H9 (cell line): ENCODE data around the gene MBP. TPM values are rescaled to one million over a fixed set of nuclear protein-coding genes. Genes with fewer than 3 reads are reported as not detected.

Experiments used
- DNase-seq: peaks from one replicate; pipeline ENCODE4 v3.0.0-alpha.2; 2017
- H2AFZ ChIP-seq: one replicate; pipeline ENCODE4 v1.6.1; 2013; ENCODE audit warnings: mild to moderate bottlenecking, low read length, control low read depth, moderate library complexity
- H2AK5ac ChIP-seq: 2 replicates; pipeline ENCODE4 v1.6.1; 2013; ENCODE audit warnings: low read length, control low read depth, mixed read lengths; ENCODE audit not compliant: insufficient read length
- H2BK120ac ChIP-seq: one replicate; pipeline ENCODE4 v1.6.1; 2013; ENCODE audit warnings: low read depth, mild to moderate bottlenecking, low read length, control low read depth, inconsistent platforms; ENCODE audit not compliant: poor library complexity, severe bottlenecking
- H2BK12ac ChIP-seq: 2 replicates; pipeline ENCODE4 v1.6.1; 2013; ENCODE audit warnings: low read length, control low read depth, mixed read lengths, low read depth; ENCODE audit not compliant: insufficient read length
- H2BK15ac ChIP-seq: 2 replicates; pipeline ENCODE4 v1.6.1; 2013; ENCODE audit warnings: low read depth, low read length, control low read depth
- H2BK20ac ChIP-seq: one replicate; pipeline ENCODE4 v1.6.1; 2013; ENCODE audit warnings: low read depth, mild to moderate bottlenecking, low read length, control low read depth, inconsistent platforms; ENCODE audit not compliant: poor library complexity, severe bottlenecking
- H2BK5ac ChIP-seq: 2 replicates; pipeline ENCODE4 v1.6.1; 2013; ENCODE audit warnings: low read length, control low read depth, mixed read lengths; ENCODE audit not compliant: insufficient read length
- H3K14ac ChIP-seq: 2 replicates; pipeline ENCODE4 v1.6.1; 2013; ENCODE audit warnings: low read length, control low read depth; ENCODE audit not compliant: insufficient read depth
- H3K18ac ChIP-seq: 2 replicates; pipeline ENCODE4 v1.6.1; 2013; ENCODE audit warnings: low read depth, mild to moderate bottlenecking, mixed read lengths, low read length, control low read depth; ENCODE audit not compliant: insufficient read length
- H3K23ac ChIP-seq: 2 replicates; pipeline ENCODE4 v1.6.1; 2013; ENCODE audit warnings: low read length, control low read depth, mixed read lengths, low read depth; ENCODE audit not compliant: insufficient read length
- H3K23me2 ChIP-seq: 2 replicates; pipeline ENCODE4 v1.6.1; 2013; ENCODE audit warnings: low read depth, mild to moderate bottlenecking, mixed read lengths, low read length, control low read depth; ENCODE audit not compliant: insufficient read length, poor library complexity, severe bottlenecking
- H3K27ac ChIP-seq: 2 replicates; pipeline ENCODE4 v1.5.1; 2013; ENCODE audit warnings: low read length, control low read depth, mixed read lengths, low read depth; ENCODE audit not compliant: insufficient read length
- H3K27me3 ChIP-seq: 2 replicates; pipeline ENCODE4 v1.6.1; 2013; ENCODE audit warnings: low read length, control low read depth, inconsistent platforms; ENCODE audit not compliant: insufficient read depth
- H3K4ac ChIP-seq: 2 replicates; pipeline ENCODE4 v1.6.1; 2013; ENCODE audit warnings: low read depth, mild to moderate bottlenecking, control low read depth, inconsistent platforms, low read length, moderate library complexity
- H3K4me1 ChIP-seq: 2 replicates; pipeline ENCODE4 v1.6.1; 2013; ENCODE audit warnings: low read length, control low read depth, inconsistent platforms; ENCODE audit not compliant: insufficient read depth
- H3K4me2 ChIP-seq: 2 replicates; pipeline ENCODE4 v1.6.1; 2013; ENCODE audit warnings: low read length, control low read depth, mixed read lengths; ENCODE audit not compliant: insufficient read length, insufficient read depth
- H3K56ac ChIP-seq: 2 replicates; pipeline ENCODE4 v1.6.1; 2013; ENCODE audit warnings: low read depth, mild to moderate bottlenecking, mixed read lengths, low read length, control low read depth; ENCODE audit not compliant: insufficient read length
- H3K79me1 ChIP-seq: 2 replicates; pipeline ENCODE4 v1.6.1; 2013; ENCODE audit warnings: low read depth, mild to moderate bottlenecking, moderate library complexity, low read length, control low read depth, inconsistent platforms; ENCODE audit not compliant: insufficient read depth, poor library complexity, severe bottlenecking
- H3K79me2 ChIP-seq: 2 replicates; pipeline ENCODE4 v1.6.1; 2013; ENCODE audit warnings: low read length, control low read depth, inconsistent platforms; ENCODE audit not compliant: insufficient read depth
- H3K9ac ChIP-seq: 2 replicates; pipeline ENCODE4 v1.6.1; 2013; ENCODE audit warnings: low read length, control low read depth, mixed read lengths; ENCODE audit not compliant: insufficient read length; ENCODE audit errors: extremely low read depth
- H3K9me3 ChIP-seq: one replicate; pipeline ENCODE4 v1.6.1; 2013; ENCODE audit warnings: low read depth, low read length, inconsistent platforms; ENCODE audit not compliant: control insufficient read depth
- H3T11ph ChIP-seq: one replicate; pipeline ENCODE4 v1.6.1; 2013; ENCODE audit warnings: mild to moderate bottlenecking, low read length, control low read depth, inconsistent platforms
- H4K20me1 ChIP-seq: one replicate; pipeline ENCODE4 v1.6.1; 2013; ENCODE audit not compliant: control insufficient read depth, insufficient read length, insufficient read depth
- H4K5ac ChIP-seq: 2 replicates; pipeline ENCODE4 v1.6.1; 2013; ENCODE audit warnings: low read depth, mild to moderate bottlenecking, mixed read lengths, low read length, control low read depth; ENCODE audit not compliant: insufficient read length
- H4K8ac ChIP-seq: replicated peaks from 2 replicates; pipeline ENCODE4 v1.6.1; 2013; ENCODE audit warnings: low read length, control low read depth, mixed read lengths, low read depth; ENCODE audit not compliant: insufficient read length
- H4K91ac ChIP-seq: 2 replicates; pipeline ENCODE4 v1.6.1; 2013; ENCODE audit warnings: low read depth, mild to moderate bottlenecking, moderate library complexity, mixed read lengths, low read length, control low read depth; ENCODE audit not compliant: insufficient read length
- H3K27ac Mint-ChIP-seq, 3 experiments: 2 replicates in 2 of 3; 3 replicates in 1 of 3; pipeline ENCODE4 v1.8.0; 2020 to 2021; ENCODE audit warnings: mixed read lengths in 3 of 3, mild to moderate bottlenecking in 1 of 3, moderate library complexity in 1 of 3
- H3K27me3 Mint-ChIP-seq: 2 replicates; pipeline ENCODE4 v1.8.0; 2021; ENCODE audit warnings: low read depth, mild to moderate bottlenecking, moderate library complexity, mixed read lengths
- H3K36me3 Mint-ChIP-seq, 3 experiments: 2 replicates in 2 of 3; 3 replicates in 1 of 3; pipeline ENCODE4 v1.8.0; 2020 to 2021; ENCODE audit warnings: low read depth in 3 of 3, mixed read lengths in 3 of 3; ENCODE audit not compliant: insufficient read depth in 1 of 3
- H3K4me1 Mint-ChIP-seq, 2 experiments: 2 replicates each; pipeline ENCODE4 v1.8.0; 2020; ENCODE audit warnings: mixed read lengths in 2 of 2
- H3K4me3 Mint-ChIP-seq, 2 experiments: 2 replicates in 1 of 2; 3 replicates in 1 of 2; pipeline ENCODE4 v1.8.0; 2020 to 2021; ENCODE audit warnings: mild to moderate bottlenecking in 2 of 2, mixed read lengths in 2 of 2, moderate library complexity in 1 of 2
- H3K9me3 Mint-ChIP-seq, 2 experiments: 2 replicates in 1 of 2; 3 replicates in 1 of 2; pipeline ENCODE4 v1.8.0; 2020; ENCODE audit warnings: mild to moderate bottlenecking in 2 of 2, mixed read lengths in 2 of 2, moderate library complexity in 1 of 2
- CTCF ChIP-seq: fragments of 200-600 bp; sonication (generic); conservative IDR thresholded peaks from 3 replicates; pipeline ENCODE4 v1.8.0; 2021; ENCODE audit warnings: antibody characterized with exemption, mild to moderate bottlenecking
- WGBS: extraction: QIAGEN DNeasy Blood & Tissue Kit; methylation state at CpG from one replicate; pipeline ENCODE4 v1.1.7; 2013; ENCODE audit warnings: missing lambda C conversion rate, low lambda C conversion rate, mixed read lengths; ENCODE audit not compliant: insufficient read length; ENCODE audit errors: extremely low coverage; 5-methylcytosine and 5-hydroxymethylcytosine counted together
- total RNA-seq: library from RNA; stranded (reverse); gene quantifications from 2 replicates; pipeline ENCODE4 v1.2.1, GENCODE V29; 2021

MBP gene
- total RNA-seq, 1 experiment from 2014 or later = 8.6 TPM

- Histone ChIP-seq H3K18ac (no peak overlapping the region), H3K23me2 (no peaks in the 10 kb centered on the region), H3T11ph (no peak overlapping the region), H4K8ac (no peak overlapping the region), H2BK15ac (no peak overlapping the region), H2BK5ac (no peak overlapping the region), H3K56ac (no peak overlapping the region), H2BK20ac (no peak overlapping the region), H3K4ac (no peak overlapping the region), H3K79me2 (no peaks in the 10 kb centered on the region), H2AFZ (no peak overlapping the region), H3K14ac (no peak overlapping the region; the same call in 1 of the 2 replicates), H3K79me1 (no peaks in the 10 kb centered on the region), H3K9ac (no peak overlapping the region), H3K27ac (no peak overlapping the region), H4K91ac (no peak overlapping the region), H3K23ac (no peak overlapping the region), H3K4me1 (peaks cover 7% of the 10 kb centered on the region), H2AK5ac (no peak overlapping the region), H3K27me3 (no peaks in the 10 kb centered on the region), H3K9me3 (no peaks in the 10 kb centered on the region), H3K4me2 (no peak overlapping the region), H2BK12ac (no peak overlapping the region), H4K5ac (no peak overlapping the region), H4K20me1 (no peaks in the 10 kb centered on the region), H2BK120ac (no peak overlapping the region)
- no CpG with 5 or more reads among the region's 27 CpGs for WGBS
- no peak overlapping the region for H3K4me3 Mint-ChIP-seq
- H3K36me3 Mint-ChIP-seq = no peaks in the 10 kb centered on the region
- no peaks in the 10 kb centered on the region for H3K9me3 Mint-ChIP-seq
- H3K27me3 Mint-ChIP-seq = peaks cover 3% of the 10 kb centered on the region
- H3K4me1 Mint-ChIP-seq = peaks cover 38 to 43% of the 10 kb centered on the region in 2 experiments
- no peak overlapping the region; a peak in 1 of 7 replicates for H3K27ac Mint-ChIP-seq
- DNase-seq = no peak
- no peak for TF ChIP-seq CTCF
These were observed 147.2 kb downstream of the MBP start for GRCh38 chr18:76985156-76985950.
